GM21723 (cell line): ENCODE results near the gene FBRSL1.

Experiments
- ATAC-seq: cut with Tn5 transposase; IDR thresholded peaks from one replicate; pipeline ENCODE4 v1.9.1; 2021; ENCODE audit warnings: mild to moderate bottlenecking, moderate library complexity; ENCODE audit not compliant: unreplicated experiment

The FBRSL1 gene

DNA sequence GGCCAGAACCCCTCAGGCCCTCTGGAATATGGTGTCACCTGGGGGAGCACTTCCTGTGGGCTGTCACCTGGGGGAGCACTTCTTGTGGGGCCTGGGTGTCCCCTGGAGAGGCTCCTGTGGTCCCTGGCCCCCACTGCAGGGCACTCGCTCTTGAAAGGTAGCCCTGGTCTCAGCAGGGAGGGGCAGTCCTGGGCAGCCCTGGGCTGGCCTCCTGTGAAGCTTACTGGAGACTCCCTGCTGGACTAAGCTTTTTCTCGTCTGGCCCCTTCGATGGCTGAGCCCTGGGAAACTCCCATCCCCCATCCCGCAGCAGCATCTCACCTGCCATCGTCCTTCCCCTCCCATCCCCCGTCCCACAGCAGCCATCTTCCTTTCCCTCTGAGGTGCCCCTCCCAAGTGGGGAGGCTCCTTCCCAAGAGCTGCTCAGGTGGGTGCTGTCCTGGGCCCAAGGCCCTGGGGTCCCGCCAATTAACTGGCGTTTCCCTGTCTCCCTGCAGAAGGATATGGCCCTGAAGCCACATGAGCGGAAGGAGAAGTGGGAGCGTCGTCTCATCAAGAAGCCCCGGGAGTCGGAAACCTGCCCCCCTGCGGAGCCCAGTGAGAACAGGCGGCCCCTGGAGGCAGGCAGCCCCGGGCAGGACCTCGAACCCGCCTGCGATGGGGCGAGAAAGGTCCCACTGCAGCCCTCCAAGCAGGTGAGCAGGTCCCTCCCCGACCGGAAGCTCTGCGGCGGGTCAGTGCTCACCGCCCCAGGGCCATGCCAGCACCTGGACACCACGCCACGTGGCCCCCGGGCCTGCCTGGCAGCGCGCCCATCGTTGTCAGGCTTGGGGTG, 17.9 kb downstream of the FBRSL1 start:
- no peak for ATAC-seq

DNA sequence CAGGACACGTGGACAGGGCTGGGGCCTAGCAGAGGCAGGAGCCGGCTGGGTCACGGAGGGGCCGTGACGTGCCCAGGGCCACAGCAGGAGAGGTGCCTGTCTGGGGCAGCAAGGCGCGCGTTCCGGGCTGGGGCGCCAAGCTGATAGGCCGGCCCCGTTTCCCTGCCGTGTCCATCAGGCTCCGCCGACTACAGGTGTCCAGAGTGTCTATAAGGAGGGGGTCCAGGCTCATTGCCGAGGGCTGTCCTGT, 18.5 kb downstream of the FBRSL1 start:
- no peak for ATAC-seq

DNA sequence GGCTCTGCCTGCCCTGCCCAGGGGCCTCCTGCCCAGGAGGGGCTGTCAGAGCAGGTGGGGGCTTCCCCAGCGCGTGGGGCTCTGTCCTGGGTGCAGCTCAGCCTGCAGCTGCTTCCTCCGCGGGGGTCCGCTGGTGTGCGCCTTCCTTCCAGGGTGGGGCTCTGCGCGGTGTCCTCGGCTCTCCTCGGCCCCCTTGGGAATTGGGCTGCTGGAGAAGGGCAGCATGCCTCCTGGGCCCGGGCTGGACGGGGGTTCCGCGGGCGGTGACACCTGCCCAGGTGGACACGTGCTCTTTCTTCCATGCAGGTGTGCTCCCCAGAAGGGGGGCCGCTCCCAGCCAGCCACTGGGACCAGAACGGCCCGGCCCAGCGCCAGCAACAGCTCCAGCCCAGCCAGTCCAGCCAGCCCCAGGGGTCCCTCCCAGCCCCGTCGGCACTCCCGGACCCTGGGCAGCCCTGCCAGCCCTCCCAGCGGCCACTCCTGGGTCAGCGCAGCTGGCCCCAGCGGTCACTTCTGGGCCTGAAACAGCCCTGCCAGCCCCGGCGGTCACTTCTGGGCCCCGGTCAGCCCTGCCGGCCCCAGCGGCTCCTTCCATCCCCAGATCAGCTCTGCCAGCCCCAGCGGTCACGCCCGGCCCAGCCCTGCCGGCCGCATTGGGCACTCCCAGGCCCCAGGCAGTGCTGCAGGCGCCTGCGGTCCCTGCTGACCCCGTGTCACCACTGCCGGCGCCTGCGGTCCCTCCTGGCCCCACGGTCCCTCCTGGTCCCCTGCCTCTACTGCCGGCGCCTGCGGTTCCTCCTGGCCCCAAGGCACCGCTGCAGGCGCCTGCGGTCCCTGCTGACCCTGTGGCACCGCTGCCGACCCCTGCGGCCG, 19.1 kb downstream of the FBRSL1 start:
- no peak for ATAC-seq

DNA sequence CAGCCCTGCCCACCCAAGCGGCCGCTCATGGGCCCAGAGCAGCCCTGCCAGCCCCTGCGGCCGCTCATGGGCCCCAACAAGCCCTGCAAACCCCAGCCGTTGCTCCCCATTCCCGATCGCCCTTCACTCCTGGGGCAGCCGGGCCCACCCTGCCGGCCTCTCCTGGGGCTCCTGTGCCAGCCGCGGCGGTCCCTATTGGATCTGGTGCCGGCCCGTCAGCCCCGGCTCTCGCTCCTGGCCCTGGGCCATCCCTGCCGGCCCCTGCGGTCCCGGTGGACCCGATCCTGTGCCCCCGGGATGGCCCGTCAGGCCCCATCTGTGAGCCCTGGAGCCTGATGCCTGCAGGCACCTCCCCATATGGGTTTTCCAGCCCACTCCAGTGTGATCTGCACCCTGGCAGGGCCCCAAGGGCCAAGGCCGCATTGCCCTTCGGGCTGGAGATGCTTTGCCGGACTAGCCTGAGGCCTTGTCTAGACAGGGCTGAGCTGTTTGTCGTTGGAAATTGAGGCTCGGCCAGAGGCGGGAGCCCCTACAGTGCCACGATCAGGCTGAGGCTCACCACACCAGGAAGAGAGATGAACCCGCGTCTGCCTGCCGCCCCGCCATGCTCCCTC, 20.3 kb downstream of the FBRSL1 start:
- no peak for ATAC-seq

DNA sequence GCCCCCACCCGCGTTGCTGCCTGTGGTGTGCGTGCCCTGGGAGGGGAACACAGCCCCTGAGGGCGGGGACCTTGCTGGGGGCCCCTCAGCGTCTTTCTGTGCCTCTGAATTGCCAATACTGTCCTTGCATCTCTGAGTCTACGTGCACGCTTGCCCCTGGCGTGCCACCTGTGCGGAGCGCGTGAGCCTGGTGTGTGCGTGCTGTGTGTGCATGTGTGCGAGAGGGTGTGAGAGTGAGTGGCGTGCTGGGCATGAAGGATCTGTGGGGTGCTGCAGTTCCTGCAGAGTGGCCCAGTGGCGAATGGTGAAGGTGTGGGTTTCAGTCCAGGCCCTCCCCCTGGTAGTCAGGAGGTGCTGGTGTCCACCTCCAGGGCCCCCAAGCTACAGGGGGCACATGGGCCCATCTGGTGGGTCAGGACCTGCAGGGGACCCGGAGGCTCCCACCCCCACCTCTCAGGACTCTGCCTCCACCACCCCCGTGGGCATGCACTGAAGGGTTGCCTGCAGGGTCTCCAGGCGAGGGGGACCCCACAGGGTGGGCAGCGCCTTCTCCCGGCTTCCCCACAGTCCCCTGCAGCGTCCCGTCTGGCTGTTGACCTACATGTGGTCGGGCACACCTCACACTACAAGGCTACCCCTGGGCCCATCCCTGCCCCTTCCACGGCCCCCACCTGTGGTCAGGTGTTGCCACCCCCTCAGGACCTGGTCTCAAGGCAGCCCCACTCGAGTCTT, 21.0 kb downstream of the FBRSL1 start:
- ATAC-seq, result no peak

DNA sequence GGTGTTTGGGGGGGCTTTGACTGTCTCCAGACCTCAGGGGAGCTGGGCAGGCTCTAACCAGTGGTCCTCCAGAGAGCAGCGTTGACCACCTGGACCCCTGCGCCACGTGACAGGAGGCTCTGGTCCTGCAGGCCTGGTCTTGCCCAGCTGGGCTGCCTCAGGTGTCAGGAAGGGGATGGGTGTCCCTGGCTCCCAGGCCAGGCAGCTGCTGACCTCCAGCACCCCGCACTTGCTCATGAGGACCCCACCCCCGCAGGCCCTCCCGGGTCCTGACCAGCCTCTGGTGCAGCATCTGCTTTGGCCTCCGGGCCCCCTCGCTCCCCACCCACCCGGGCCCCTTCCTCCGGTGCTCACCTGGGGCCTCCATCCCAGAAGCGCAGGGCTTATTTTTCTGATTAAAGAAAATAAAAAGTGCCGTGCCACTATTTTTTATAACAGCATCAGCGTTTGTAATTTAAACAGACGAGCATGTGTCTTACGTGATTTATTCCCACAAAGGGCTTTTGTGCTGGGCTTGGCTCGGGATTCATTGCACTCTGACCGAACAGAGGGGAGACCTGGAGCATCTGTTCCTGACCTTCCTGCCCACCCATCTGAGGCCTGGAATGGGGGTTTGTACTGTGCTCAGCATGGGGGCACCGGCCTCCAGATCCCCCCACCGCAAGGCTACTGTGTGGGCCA, 21.7 kb downstream of the FBRSL1 start:
- ATAC-seq, result no peak

GRCh38 chr12:132512197-132513069, 22.5 kb downstream of the FBRSL1 start:
- no peak for ATAC-seq

GRCh38 chr12:132513070-132513398, 23.1 kb downstream of the FBRSL1 start:
- ATAC-seq, result no peak

- ATAC-seq, result no peak
Observed at GRCh38 chr12:132513458-132514135, 23.6 kb downstream of the FBRSL1 start.

GRCh38 chr12:132514216-132514820, 24.4 kb downstream of the FBRSL1 start:
- no peak for ATAC-seq

- ATAC-seq, result no peak
Observed at GRCh38 chr12:132514838-132515237, 24.9 kb downstream of the FBRSL1 start.

- no peak for ATAC-seq
Observed at GRCh38 chr12:132516095-132517012, 26.4 kb downstream of the FBRSL1 start.

GRCh38 chr12:132517013-132517739, 27.2 kb downstream of the FBRSL1 start:
- no peak for ATAC-seq

DNA sequence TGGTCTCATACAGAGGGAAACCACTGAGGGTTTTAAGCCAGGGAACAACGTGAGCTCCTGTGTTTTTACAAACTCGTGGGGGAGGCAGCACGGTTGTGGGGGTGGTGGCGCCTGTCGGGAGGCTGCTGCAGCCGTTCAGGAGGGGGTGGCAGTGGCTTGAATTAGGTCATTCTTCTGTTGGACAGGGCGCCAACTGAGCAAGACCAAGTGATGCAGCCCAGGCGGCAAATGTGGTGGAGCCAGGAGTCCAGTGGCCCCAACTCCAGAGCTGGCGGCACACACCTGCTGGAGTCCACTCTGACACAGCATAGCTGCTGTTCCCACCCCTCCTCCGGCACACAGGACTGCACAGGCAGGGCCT, 27.8 kb downstream of the FBRSL1 start:
- no peak for ATAC-seq

GRCh38 chr12:132518354-132518992, 28.5 kb downstream of the FBRSL1 start:
- no peak for ATAC-seq

DNA sequence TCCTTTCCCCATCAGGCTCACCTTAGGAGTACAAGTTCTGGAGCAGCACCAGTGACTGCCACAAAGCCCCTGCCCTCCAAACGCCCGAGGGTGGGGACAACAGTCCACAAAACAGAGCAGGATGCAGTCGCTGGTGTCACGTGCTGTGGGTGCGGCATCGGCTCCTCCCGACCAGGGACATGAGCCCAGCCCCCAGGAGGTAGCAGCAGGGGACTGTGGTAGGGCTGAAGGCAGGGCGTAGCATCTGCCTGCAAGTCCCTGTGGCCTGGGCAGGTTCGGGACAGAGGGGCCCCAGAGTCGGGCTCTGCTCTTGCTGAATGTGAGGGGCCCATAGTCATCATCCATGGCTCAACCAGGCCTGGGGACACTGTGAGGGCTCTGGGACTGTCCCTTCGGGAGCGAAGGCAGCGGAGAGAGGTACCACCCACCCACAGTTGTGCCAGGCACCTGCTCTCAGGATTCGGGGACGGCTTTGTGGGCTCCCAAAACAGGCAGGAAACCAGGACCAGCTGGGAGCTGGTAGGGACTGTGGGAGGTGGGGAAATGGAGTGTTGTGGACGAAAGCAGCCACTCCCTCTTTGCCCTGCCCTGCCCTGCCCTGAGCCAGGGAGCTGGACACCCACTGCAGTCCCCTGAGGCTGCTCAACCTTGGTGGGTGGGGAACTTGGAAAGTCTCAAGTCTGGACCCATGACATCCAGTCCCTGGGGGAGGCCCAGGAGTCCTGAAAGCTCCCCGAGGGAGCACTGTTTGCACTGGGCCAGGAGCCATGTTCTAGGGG, 30.7 kb downstream of the FBRSL1 start:
- ATAC-seq, result no peak
